K562 (cell line): ENCODE results near the gene SLC26A1. TPM values are rescaled to one million over a fixed set of nuclear protein-coding genes. Genes with fewer than 3 reads are reported as not detected.
A peak's percentile ranks its signal among the peaks of the same experiment; 100 is the strongest.

Experiments used
- ATAC-seq: fragments of 200-7000 bp; cut with Tn5 transposase; 3 replicates; pipeline ENCODE4 v1.9.1; 2020; ENCODE audit warnings: moderate library complexity
- BruUV-seq: library from RNA; stranded (reverse); fragments of 400-500 nt; replicated peaks from 2 replicates; lab custom pipeline; 2021; lab: Mats Ljungman, UMichigan
- CTCF ChIA-PET: fragments of 300-600 bp; formaldehyde crosslinking; extraction: SDS; loops from one replicate; lab custom pipeline; 2021; ENCODE audit warnings: low intra/inter-chr PET ratio; lab: Yijun Ruan, JAX
- POLR2A ChIA-PET: fragments of 300-600, 350-650 bp; sonication (Branson Sonifier 250); formaldehyde crosslinking; extraction: SDS; loops from one replicate; lab custom pipeline; 2021; ENCODE audit warnings: antibody characterized with exemption, inconsistent platforms; lab: Yijun Ruan, JAX
- DNase-seq, 4 experiments: peaks; one replicate each; pipeline versions ENCODE4 v3.0.0 to v3.0.0-alpha.2; 2011 to 2018; ENCODE audit warnings: low spot score in 3 of 4, mixed read lengths in 3 of 4; ENCODE audit errors: extremely low read depth in 1 of 4
- FAIRE-seq: peaks from 2 replicates; lab custom pipeline; 2011; peaks lifted over from hg19 to GRCh38; lab: Jason Lieb, UNC
- H2AFZ ChIP-seq: 2 replicates; pipeline ENCODE4 v1.6.0; 2011; ENCODE audit warnings: low read depth, low read length, control low read depth, inconsistent platforms
- H3K27ac ChIP-seq: fragments of 200-600 bp; 3 replicates; pipeline ENCODE4 v1.8.0; 2011; ENCODE audit warnings: low read depth, mild to moderate bottlenecking, control low read depth, inconsistent platforms, low read length, moderate library complexity, mixed read lengths; ENCODE audit errors: extremely low read depth
- H3K27me3 ChIP-seq, 2 experiments: fragments of 300-600 bp in 1 of 2; 2 replicates in 1 of 2; 3 replicates in 1 of 2; pipeline versions ENCODE4 v1.6.0 to v1.8.0; 2011; ENCODE audit warnings: inconsistent platforms in 2 of 2, low read length in 2 of 2, mild to moderate bottlenecking in 1 of 2, mixed read lengths in 1 of 2, moderate library complexity in 1 of 2; ENCODE audit not compliant: control insufficient read depth in 2 of 2, insufficient read depth in 2 of 2
- H3K36me3 ChIP-seq: fragments of 300-600 bp; 3 replicates; pipeline ENCODE4 v1.8.0; 2011; ENCODE audit warnings: mild to moderate bottlenecking, low read length, inconsistent platforms; ENCODE audit not compliant: control insufficient read depth, insufficient read depth
- H3K4me1 ChIP-seq, 2 experiments: fragments of 200-600 bp in 1 of 2; replicated peaks in 1 of 2; 2 replicates in 1 of 2; 3 replicates in 1 of 2; pipeline versions ENCODE4 v1.5.1 to v1.8.0; 2011; ENCODE audit warnings: inconsistent platforms in 2 of 2, low read length in 2 of 2, mild to moderate bottlenecking in 1 of 2, mixed read lengths in 1 of 2, moderate library complexity in 1 of 2; ENCODE audit not compliant: control insufficient read depth in 2 of 2, insufficient read depth in 2 of 2
- H3K4me2 ChIP-seq: 2 replicates; pipeline ENCODE4 v1.6.1; 2011; ENCODE audit warnings: low read length, control low read depth, inconsistent platforms, mixed read lengths; ENCODE audit not compliant: insufficient read depth
- H3K4me3 ChIP-seq: fragments of 200-600 bp; sonication (generic), shearing (Covaris generic); 2 replicates; pipeline ENCODE4 v1.5.1; 2016; ENCODE audit warnings: control low read depth, inconsistent platforms
- H3K79me2 ChIP-seq: fragments of 200-600 bp; 3 replicates; pipeline ENCODE4 v1.8.0; 2011; ENCODE audit warnings: low read length, inconsistent platforms; ENCODE audit not compliant: control insufficient read depth, insufficient read depth
- H3K9ac ChIP-seq, 2 experiments: 2 replicates each; pipeline versions ENCODE4 v1.6.0 to v1.6.1; 2011; ENCODE audit warnings: low read depth in 2 of 2, low read length in 2 of 2, control low read depth in 1 of 2, inconsistent platforms in 1 of 2, mild to moderate bottlenecking in 1 of 2, mixed read lengths in 1 of 2; ENCODE audit not compliant: insufficient read depth in 1 of 2
- H3K9me1 ChIP-seq: one replicate; pipeline ENCODE4 v1.6.0; 2011; ENCODE audit warnings: inconsistent platforms, mild to moderate bottlenecking, low read length, moderate library complexity; ENCODE audit not compliant: control insufficient read depth, insufficient read depth
- H3K9me3 ChIP-seq: replicated peaks from 2 replicates; pipeline ENCODE4 v1.5.1; 2011; ENCODE audit warnings: low read depth, low read length, inconsistent platforms; ENCODE audit not compliant: control insufficient read depth, insufficient read depth
- H4K20me1 ChIP-seq: replicated peaks from 2 replicates; pipeline ENCODE4 v1.6.1; 2011; ENCODE audit warnings: low read length, inconsistent platforms, mixed read lengths; ENCODE audit not compliant: control insufficient read depth, insufficient read depth
- CHD1 ChIP-seq: fragments of 200-600 bp; sonication (generic); IDR thresholded peaks from one replicate; pipeline ENCODE4 v1.6.1; 2012; ENCODE audit warnings: mild to moderate bottlenecking, moderate library complexity, low read length, inconsistent platforms
- LARP7 ChIP-seq: fragments of 450-650 bp; IDR thresholded peaks from 2 replicates; pipeline ENCODE4 v1.6.1; 2016
- POLR3G ChIP-seq: IDR thresholded peaks from 2 replicates; pipeline ENCODE4 v1.6.1; 2011; ENCODE audit not compliant: insufficient read length, insufficient replicate concordance; ENCODE audit errors: extremely low read depth
- ZFX ChIP-seq: sonication (generic); formaldehyde crosslinking; IDR thresholded peaks from 2 replicates; pipeline ENCODE4 v1.8.0; 2022; ENCODE audit warnings: mild to moderate bottlenecking, missing genetic modification reagents, moderate library complexity
- ZNF384 ChIP-seq: IDR thresholded peaks from 2 replicates; pipeline ENCODE4 v1.6.1; 2012; ENCODE audit warnings: low read depth, low read length, improper control_type of control experiment
- WGBS: fragments of 100-300 bp; shearing (Covaris generic); methylation state at CpG from one replicate; pipeline ENCODE4 v1.1.6; 2016; ENCODE audit warnings: low coverage, mixed read lengths; ENCODE audit not compliant: insufficient coverage; ENCODE audit errors: missing lambda C conversion rate; 5-methylcytosine and 5-hydroxymethylcytosine counted together
- in situ Hi-C: fragments of 300-500 bp; cut with MboI; formaldehyde crosslinking; loops from 4 replicates; pipeline ENCODE4 v1.15.0; 2018; ENCODE audit warnings: inconsistent platforms, mixed read lengths
- intact Hi-C: fragments of 100-400 bp; cut with micrococcal nuclease; formaldehyde crosslinking; loops from 2 replicates; pipeline ENCODE4 v1.14.2; 2022
- polyA plus RNA-seq, 8 experiments: library from polyadenylated mRNA; depleted of rRNA in 4 of 8; stranded (reverse) in 5 of 8; unstranded in 3 of 8; fragments of >200 nt; fragmentation: Nextera tagmentation in 2 of 8; fragmentation: Illumina TruSeq in 1 of 8; extraction: Ambion mirVana in 2 of 8; extraction: Trizol in 1 of 8; gene quantifications; 2 replicates each; pipeline versions ENCODE4 v1.2.1 to v1.2.3, GENCODE V29; 2011 to 2014; ENCODE audit warnings: inconsistent platforms in 1 of 8, missing spikeins in 1 of 8
- total RNA-seq, 7 experiments: library from RNA; depleted of rRNA in 6 of 7; stranded (reverse); fragments of >200 nt in 6 of 7; fragmentation: Illumina TruSeq in 2 of 7; extraction: Trizol in 2 of 7; gene quantifications; 2 replicates each; pipeline versions ENCODE4 v1.2.1 to v1.2.3, GENCODE V29; 2011 to 2021; ENCODE audit warnings: low replicate concordance in 1 of 7
- TF ChIP-seq, protein P1 (sequence below), 2 experiments: fragments of 450-650 bp; IDR thresholded peaks; 2 replicates each; pipeline ENCODE4 v1.6.1; 2018; ENCODE audit warnings: mild to moderate bottlenecking in 2 of 2, low read depth in 1 of 2; ENCODE audit not compliant: partially characterized antibody in 2 of 2
- TF ChIP-seq, protein P2 (sequence below), 2 experiments: fragments of 450-650 bp in 1 of 2; sonication (generic) in 1 of 2; formaldehyde crosslinking in 1 of 2; IDR thresholded peaks; 2 replicates each; pipeline versions ENCODE4 v1.7.1 to v1.9.0; 2016 to 2022; ENCODE audit warnings: inconsistent platforms in 1 of 2, mild to moderate bottlenecking in 1 of 2, missing genetic modification reagents in 1 of 2

Gene SLC26A1
- total and polyA plus RNA-seq, 9 of the 15 experiments (the other 6 are each of a cell fraction or from before 2014, with no cell fraction given) = 0.11 to 4.2 (median 0.95) TPM

DNA sequence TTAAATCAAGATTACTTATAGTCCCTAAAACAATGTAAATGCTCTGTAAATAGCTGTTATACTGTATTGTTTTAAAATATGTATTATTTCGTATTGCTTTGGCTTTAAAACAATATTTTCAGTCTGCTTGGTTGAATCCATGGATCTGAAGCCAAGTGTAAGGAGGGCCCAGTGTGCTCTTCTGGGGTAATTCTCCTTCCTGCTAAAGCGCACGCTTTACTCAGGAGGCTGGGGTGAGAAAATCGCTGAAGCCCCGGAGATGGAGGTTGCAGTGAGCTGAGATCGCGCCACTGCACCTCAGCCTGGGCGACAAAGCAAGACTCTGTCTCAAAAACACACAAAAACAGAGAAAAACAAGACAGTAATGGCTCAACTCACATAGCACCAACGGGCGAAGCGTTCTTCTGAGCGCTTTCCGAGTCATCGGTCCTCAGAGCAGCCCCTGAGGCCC is 6.8 kb downstream of the SLC26A1 start:
- ATAC-seq (peak; percentile 26), FAIRE-seq (peak; percentile 82), DNase-seq (no peak)
- H3K27ac ChIP-seq = peak overlapping the region; percentile 79
- no peaks in the 10 kb centered on the region; the same call in 1 of the 2 replicates for H3K9me3 ChIP-seq
- BruUV-seq = TSS peak; percentile 69
- in situ Hi-C loops (no loop called here), intact Hi-C loops (loop anchor here (2.0 to 10.0 kb wide), 5 partner anchors 54 to 302 kb away; partner anchors contain the start of genes GAK, SLC49A3 and TMEM175)
- peak overlapping the region; percentile 85 for H3K4me2 ChIP-seq
- no peaks in the 10 kb centered on the region for H4K20me1 ChIP-seq
- H3K36me3 ChIP-seq = peaks cover 16% of the 10 kb centered on the region; the same call in 1 of the 3 replicates
- peaks cover 25% of the 10 kb centered on the region for H3K79me2 ChIP-seq
- H3K4me3 ChIP-seq = peak overlapping the region; percentile 68
- peak overlapping the region; percentile 75 to 90 for H3K9ac ChIP-seq
- WGBS = under 1% methylated on average over 14 of the region's 14 CpGs
- POLR2A ChIA-PET = interaction anchor here (0.6 to 1.6 kb wide), 8 partner anchors 7 to 83 kb away, joined by 3 to 6 read pairs (median 3); partner anchors contain the start of genes DGKQ and SLC26A1
- CTCF ChIA-PET = interaction anchor here (0.9 to 1.4 kb wide), 2 partner anchors 109 to 244 kb away, joined by 3 to 5 read pairs; no protein-coding TSS in a partner anchor
- peaks cover 20 to 68% of the 10 kb centered on the region in 2 experiments; a peak in 4 of 5 replicates for H3K4me1 ChIP-seq
- H2AFZ ChIP-seq = peak overlapping the region; percentile 86
- no peaks in the 10 kb centered on the region for H3K27me3 ChIP-seq
- H3K9me1 ChIP-seq = no peaks in the 10 kb centered on the region
- TF ChIP-seq POLR3G (no peak), CHD1 (peak; percentile 38), ZNF384 (no peak), LARP7 (peak; percentile 87; the same call in 1 of the 2 replicates), ZFX (CRISPR knock-in tag) (peak; percentile 49; the same call in 1 of the 2 replicates)
- TF ChIP-seq, protein P1, sequence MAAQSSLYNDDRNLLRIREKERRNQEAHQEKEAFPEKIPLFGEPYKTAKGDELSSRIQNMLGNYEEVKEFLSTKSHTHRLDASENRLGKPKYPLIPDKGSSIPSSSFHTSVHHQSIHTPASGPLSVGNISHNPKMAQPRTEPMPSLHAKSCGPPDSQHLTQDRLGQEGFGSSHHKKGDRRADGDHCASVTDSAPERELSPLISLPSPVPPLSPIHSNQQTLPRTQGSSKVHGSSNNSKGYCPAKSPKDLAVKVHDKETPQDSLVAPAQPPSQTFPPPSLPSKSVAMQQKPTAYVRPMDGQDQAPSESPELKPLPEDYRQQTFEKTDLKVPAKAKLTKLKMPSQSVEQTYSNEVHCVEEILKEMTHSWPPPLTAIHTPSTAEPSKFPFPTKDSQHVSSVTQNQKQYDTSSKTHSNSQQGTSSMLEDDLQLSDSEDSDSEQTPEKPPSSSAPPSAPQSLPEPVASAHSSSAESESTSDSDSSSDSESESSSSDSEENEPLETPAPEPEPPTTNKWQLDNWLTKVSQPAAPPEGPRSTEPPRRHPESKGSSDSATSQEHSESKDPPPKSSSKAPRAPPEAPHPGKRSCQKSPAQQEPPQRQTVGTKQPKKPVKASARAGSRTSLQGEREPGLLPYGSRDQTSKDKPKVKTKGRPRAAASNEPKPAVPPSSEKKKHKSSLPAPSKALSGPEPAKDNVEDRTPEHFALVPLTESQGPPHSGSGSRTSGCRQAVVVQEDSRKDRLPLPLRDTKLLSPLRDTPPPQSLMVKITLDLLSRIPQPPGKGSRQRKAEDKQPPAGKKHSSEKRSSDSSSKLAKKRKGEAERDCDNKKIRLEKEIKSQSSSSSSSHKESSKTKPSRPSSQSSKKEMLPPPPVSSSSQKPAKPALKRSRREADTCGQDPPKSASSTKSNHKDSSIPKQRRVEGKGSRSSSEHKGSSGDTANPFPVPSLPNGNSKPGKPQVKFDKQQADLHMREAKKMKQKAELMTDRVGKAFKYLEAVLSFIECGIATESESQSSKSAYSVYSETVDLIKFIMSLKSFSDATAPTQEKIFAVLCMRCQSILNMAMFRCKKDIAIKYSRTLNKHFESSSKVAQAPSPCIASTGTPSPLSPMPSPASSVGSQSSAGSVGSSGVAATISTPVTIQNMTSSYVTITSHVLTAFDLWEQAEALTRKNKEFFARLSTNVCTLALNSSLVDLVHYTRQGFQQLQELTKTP (IDR thresholded peaks at IDR 0.05; ENCODE audit: low read depth in 1 of 2, partially characterized antibody in 2 of 2) = peak in 1 of 2 experiments; percentile 28
- TF ChIP-seq, protein P2, sequence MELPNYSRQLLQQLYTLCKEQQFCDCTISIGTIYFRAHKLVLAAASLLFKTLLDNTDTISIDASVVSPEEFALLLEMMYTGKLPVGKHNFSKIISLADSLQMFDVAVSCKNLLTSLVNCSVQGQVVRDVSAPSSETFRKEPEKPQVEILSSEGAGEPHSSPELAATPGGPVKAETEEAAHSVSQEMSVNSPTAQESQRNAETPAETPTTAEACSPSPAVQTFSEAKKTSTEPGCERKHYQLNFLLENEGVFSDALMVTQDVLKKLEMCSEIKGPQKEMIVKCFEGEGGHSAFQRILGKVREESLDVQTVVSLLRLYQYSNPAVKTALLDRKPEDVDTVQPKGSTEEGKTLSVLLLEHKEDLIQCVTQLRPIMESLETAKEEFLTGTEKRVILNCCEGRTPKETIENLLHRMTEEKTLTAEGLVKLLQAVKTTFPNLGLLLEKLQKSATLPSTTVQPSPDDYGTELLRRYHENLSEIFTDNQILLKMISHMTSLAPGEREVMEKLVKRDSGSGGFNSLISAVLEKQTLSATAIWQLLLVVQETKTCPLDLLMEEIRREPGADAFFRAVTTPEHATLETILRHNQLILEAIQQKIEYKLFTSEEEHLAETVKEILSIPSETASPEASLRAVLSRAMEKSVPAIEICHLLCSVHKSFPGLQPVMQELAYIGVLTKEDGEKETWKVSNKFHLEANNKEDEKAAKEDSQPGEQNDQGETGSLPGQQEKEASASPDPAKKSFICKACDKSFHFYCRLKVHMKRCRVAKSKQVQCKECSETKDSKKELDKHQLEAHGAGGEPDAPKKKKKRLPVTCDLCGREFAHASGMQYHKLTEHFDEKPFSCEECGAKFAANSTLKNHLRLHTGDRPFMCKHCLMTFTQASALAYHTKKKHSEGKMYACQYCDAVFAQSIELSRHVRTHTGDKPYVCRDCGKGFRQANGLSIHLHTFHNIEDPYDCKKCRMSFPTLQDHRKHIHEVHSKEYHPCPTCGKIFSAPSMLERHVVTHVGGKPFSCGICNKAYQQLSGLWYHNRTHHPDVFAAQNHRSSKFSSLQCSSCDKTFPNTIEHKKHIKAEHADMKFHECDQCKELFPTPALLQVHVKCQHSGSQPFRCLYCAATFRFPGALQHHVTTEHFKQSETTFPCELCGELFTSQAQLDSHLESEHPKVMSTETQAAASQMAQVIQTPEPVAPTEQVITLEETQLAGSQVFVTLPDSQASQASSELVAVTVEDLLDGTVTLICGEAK (IDR thresholded peaks at IDR 0.05) = peak; percentile 42; the same call in 1 of the 2 replicates
- TF ChIP-seq, protein P2 (CRISPR knock-in tag; IDR thresholded peaks at IDR 0.05) = no peak
